Activated T-cell treated with anti-CD3 and anti-CD28 coated beads, Interleukin-2, amount 50 U/mL, for 72 hours (primary cell): ENCODE data around the gene DNAH8. TPM values are rescaled to one million over a fixed set of nuclear protein-coding genes. Genes with fewer than 3 reads are reported as not detected.
A peak's percentile ranks its signal among the peaks of the same experiment; 100 is the strongest.

Experiments
- ATAC-seq, 2 donors: fragments of 150-1000 bp; cut with Tn5 transposase; replicated peaks in 1 of 2; 2 replicates each; pipeline ENCODE4 v1.10.0; 2021; ENCODE audit warnings: moderate library complexity in 2 of 2, mild to moderate bottlenecking in 1 of 2
- DNase-seq, 2 donors: peaks; one replicate each; pipeline ENCODE4 v3.0.0; 2021 to 2022; ENCODE audit warnings: mixed read lengths in 1 of 2
- H3K27ac Mint-ChIP-seq: one replicate; pipeline ENCODE4 v1.8.0; 2022; ENCODE audit warnings: mild to moderate bottlenecking, moderate library complexity, mixed read lengths
- H3K27me3 Mint-ChIP-seq: one replicate; pipeline ENCODE4 v1.8.0; 2022; ENCODE audit warnings: low read depth, mixed read lengths
- H3K36me3 Mint-ChIP-seq, 2 donors: one replicate each; pipeline ENCODE4 v1.8.0; 2022; ENCODE audit warnings: mixed read lengths in 2 of 2, mild to moderate bottlenecking in 1 of 2; ENCODE audit not compliant: insufficient read depth in 2 of 2
- H3K4me1 Mint-ChIP-seq: one replicate; pipeline ENCODE4 v1.8.0; 2022; ENCODE audit warnings: low read depth, mixed read lengths
- H3K4me3 Mint-ChIP-seq, 2 donors: one replicate each; pipeline ENCODE4 v1.8.0; 2022; ENCODE audit warnings: mild to moderate bottlenecking in 2 of 2, mixed read lengths in 2 of 2, moderate library complexity in 2 of 2
- H3K9me3 Mint-ChIP-seq, 2 donors: one replicate each; pipeline ENCODE4 v1.8.0; 2022; ENCODE audit warnings: mixed read lengths in 2 of 2
- total RNA-seq, 2 donors: library from RNA; stranded (reverse); gene quantifications; one replicate each; pipeline ENCODE4 v1.2.3, GENCODE V29; 2022

Gene DNAH8
- total RNA-seq, 2 donors from 2014 or later = 0.02 to 0.41 TPM

- H3K9me3 Mint-ChIP-seq = no peaks in the 10 kb centered on the region
- peaks cover 5 to 11% of the 10 kb centered on the region in 2 donors for H3K36me3 Mint-ChIP-seq
- DNase-seq (no peak), ATAC-seq (no peak)
- no peak overlapping the region for H3K27ac Mint-ChIP-seq
- peaks cover 41% of the 10 kb centered on the region for H3K4me1 Mint-ChIP-seq
- peaks cover 32% of the 10 kb centered on the region for H3K27me3 Mint-ChIP-seq
- no peak overlapping the region for H3K4me3 Mint-ChIP-seq
Observed at GRCh38 chr6:38705924-38706323, 9.2 kb upstream of the DNAH8 start.

DNA sequence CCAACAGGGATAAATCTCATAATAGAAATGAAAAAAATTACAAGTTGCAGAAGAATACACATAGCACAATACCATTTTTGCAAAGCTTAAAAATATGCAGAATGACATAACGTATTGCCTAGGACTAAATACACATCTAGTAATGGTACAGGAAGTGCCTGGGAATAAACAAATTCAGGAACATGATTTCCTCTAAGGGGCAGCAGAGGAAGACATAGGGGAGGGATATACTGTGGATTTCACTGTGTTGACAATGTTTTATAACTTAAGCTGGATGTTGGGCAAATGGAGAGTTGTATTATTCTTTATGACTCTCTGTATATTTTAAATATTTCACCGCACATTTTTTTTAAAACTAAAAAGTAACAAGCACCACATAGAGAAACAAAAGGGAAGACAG lies 6.6 kb upstream of the DNAH8 start:
- Mint-ChIP-seq H3K27me3 (peaks cover 40% of the 10 kb centered on the region), H3K4me3 (no peak overlapping the region), H3K4me1 (peaks cover 30% of the 10 kb centered on the region), H3K27ac (no peak overlapping the region), H3K9me3 (no peaks in the 10 kb centered on the region), H3K36me3 (no peaks in the 10 kb centered on the region)
- DNase-seq (no peak), ATAC-seq (no peak)

DNA sequence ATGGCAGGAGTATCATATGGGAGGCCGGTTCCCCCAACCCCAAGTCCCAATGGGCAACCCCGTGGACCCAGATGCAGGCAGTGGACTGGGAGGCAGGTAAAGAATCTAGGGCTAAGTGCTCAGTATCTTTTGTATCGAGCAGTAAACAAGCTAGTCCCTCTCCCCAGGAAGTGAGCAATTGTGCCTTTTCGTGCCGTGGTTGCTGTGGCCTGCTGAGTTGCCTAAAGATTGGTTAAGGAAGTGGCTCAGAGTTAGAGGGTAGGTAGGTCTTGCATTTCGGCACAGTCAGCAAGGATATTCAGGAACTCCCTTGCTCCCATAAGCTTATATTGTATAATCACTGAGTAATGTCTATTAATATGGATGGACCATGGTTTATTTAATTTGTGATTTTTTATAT lies 1.3 kb upstream of the DNAH8 start:
- peak; percentile 77 to 83 for DNase-seq
- peak; percentile 82 to 93 for ATAC-seq
- H3K27ac Mint-ChIP-seq = peak overlapping the region; percentile 74
- H3K4me1 Mint-ChIP-seq = peaks cover 45% of the 10 kb centered on the region
- H3K27me3 Mint-ChIP-seq = peaks cover 45% of the 10 kb centered on the region
- H3K9me3 Mint-ChIP-seq = no peaks in the 10 kb centered on the region
- H3K4me3 Mint-ChIP-seq = peak overlapping the region; percentile 34 to 74
- peaks cover 0 to 2% of the 10 kb centered on the region in 2 donors for H3K36me3 Mint-ChIP-seq

DNA sequence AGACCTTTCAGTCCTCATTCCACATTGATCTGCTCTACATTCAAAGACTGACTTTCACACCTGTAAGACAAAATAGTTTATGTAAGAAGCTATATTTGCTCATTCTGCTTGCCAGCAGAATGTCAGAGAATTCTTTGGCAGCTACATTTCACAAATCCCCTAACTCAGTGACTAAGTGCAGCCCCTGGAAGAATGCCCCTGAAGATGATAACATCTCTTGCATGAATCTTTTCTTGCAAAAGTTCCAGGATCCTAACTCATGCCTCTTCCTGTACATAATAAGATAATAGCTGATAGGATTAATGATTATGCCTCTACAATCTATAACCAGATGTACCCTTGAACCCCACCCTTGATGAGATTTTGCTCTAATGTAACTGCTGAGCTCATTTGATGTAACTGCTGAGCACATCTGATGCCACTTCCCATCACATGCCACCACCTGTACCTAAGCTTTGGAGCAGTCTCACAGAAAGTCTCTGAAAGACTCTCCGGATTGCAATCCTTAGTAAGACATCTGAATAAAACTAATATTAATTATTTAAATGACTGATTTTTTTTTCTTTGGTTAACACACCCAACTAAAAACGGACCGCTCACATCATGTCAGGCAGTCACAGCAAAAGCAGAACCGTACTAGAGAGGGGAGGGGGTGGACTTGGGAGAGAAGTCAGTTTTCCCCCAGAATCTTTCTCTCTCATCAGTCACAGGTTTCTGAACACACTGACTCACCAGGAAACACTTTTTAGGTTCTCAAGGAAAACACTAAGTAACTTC lies 684 bp upstream of the DNAH8 start:
- Mint-ChIP-seq H3K4me3 (peak overlapping the region; percentile 34 to 74), H3K27me3 (peaks cover 45% of the 10 kb centered on the region), H3K36me3 (peaks cover 0 to 2% of the 10 kb centered on the region in 2 donors), H3K4me1 (peaks cover 43% of the 10 kb centered on the region), H3K27ac (peak overlapping the region; percentile 67), H3K9me3 (no peaks in the 10 kb centered on the region)
- no peak for DNase-seq
- peak; percentile 26 to 30 for ATAC-seq

- Mint-ChIP-seq H3K4me1 (peaks cover 27% of the 10 kb centered on the region), H3K4me3 (no peak overlapping the region), H3K27me3 (peaks cover 56% of the 10 kb centered on the region), H3K36me3 (peaks cover 4 to 5% of the 10 kb centered on the region in 2 donors), H3K9me3 (peaks cover 0 to 4% of the 10 kb centered on the region in 2 donors), H3K27ac (no peak overlapping the region)
- ATAC-seq (no peak), DNase-seq (no peak)
Observed at GRCh38 chr6:38716825-38717224, 1.7 kb downstream of the DNAH8 start.

DNA sequence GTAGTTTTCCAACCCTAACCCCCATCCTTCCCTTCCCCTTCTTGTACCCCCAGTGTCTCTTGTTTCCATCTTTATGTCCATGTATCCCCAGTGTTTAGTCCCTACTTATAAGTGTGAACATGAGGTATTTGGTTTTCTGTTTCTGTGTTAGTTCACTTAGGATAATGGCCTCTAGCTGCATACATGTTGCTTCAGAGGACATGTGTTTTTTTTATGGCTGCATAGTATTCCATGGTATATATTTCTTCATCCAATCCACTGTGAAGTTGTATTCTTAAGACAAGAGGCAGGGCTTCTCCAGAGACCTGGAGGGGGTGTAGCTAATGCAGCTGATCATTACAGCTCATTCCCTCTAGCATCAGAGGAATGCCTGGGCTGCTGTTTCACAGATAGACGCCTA lies 4.2 kb downstream of the DNAH8 start:
- Mint-ChIP-seq H3K4me1 (peaks cover 10% of the 10 kb centered on the region), H3K4me3 (no peak overlapping the region), H3K36me3 (peaks cover 4 to 5% of the 10 kb centered on the region in 2 donors), H3K27ac (no peak overlapping the region), H3K27me3 (peaks cover 57% of the 10 kb centered on the region), H3K9me3 (peaks cover 0 to 4% of the 10 kb centered on the region in 2 donors)
- ATAC-seq (no peak), DNase-seq (no peak)

DNA sequence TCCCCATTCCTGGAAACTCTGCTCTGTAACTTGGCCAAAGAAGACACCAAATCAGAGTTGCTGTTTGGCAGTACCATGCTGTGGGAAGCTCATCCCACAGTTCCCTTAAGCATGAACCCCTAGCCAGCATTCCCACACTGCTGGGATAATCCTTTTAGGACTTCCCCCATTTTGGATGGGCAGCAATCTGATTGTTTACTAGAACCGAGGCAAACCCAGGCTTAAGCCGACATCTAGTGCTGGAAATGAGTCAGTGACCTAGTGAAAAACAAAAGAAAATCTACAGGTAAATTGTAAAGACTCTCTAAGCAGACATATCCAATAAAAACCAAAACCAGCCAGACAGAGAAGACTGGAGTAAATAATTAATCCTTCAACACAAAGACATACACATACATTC lies 5.2 kb downstream of the DNAH8 start:
- Mint-ChIP-seq H3K27me3 (peaks cover 57% of the 10 kb centered on the region), H3K4me3 (no peak overlapping the region), H3K27ac (no peak overlapping the region), H3K36me3 (peaks cover 4 to 5% of the 10 kb centered on the region in 2 donors), H3K4me1 (peaks cover 9% of the 10 kb centered on the region), H3K9me3 (peaks cover 0 to 4% of the 10 kb centered on the region in 2 donors)
- ATAC-seq (no peak), DNase-seq (no peak)

GRCh38 chr6:38722038-38722437 lies 6.9 kb downstream of the DNAH8 start:
- peaks cover 16% of the 10 kb centered on the region for H3K4me1 Mint-ChIP-seq
- ATAC-seq = no peak
- peaks cover 53% of the 10 kb centered on the region for H3K27me3 Mint-ChIP-seq
- H3K36me3 Mint-ChIP-seq = peaks cover 3 to 4% of the 10 kb centered on the region in 2 donors
- peaks cover 0 to 4% of the 10 kb centered on the region in 2 donors for H3K9me3 Mint-ChIP-seq
- H3K27ac Mint-ChIP-seq = no peak overlapping the region
- no peak for DNase-seq
- H3K4me3 Mint-ChIP-seq = no peak overlapping the region

DNA sequence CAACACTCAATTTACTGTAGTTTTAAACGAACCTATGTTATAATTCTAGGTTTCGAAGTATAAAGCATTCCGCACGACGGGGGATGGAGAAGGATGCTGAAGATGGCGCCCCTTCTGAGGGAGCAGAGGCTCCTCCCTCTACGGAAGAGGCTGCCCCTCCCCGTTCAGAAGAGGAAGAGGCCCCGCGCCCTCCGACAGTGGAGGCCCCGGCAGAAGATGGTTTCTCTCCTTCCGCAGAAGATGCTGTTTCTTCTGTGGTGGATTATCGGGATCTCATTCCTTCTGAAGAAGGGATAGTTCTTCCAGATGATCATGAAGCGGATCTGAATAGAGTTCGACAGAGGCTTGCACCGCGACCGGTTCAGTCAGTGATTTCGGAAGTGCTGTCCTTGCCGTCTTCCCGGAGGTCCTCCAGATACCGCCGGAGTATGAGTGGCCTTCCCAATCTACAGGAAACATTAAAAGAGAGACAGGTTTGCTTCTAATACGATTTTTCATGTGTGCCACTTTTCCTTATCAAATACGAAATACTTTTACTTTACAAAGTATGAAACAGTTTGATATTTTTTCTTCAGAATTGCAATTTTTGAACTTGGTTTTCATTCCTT lies 7.7 kb downstream of the DNAH8 start:
- peaks cover 3 to 4% of the 10 kb centered on the region in 2 donors for H3K36me3 Mint-ChIP-seq
- DNase-seq (no peak), ATAC-seq (no peak)
- H3K4me3 Mint-ChIP-seq = no peak overlapping the region
- no peak overlapping the region for H3K27ac Mint-ChIP-seq
- peaks cover 16% of the 10 kb centered on the region for H3K4me1 Mint-ChIP-seq
- H3K9me3 Mint-ChIP-seq = peaks cover 0 to 4% of the 10 kb centered on the region in 2 donors
- peaks cover 46% of the 10 kb centered on the region for H3K27me3 Mint-ChIP-seq

- peaks cover 3 to 4% of the 10 kb centered on the region in 2 donors for H3K36me3 Mint-ChIP-seq
- peaks cover 43% of the 10 kb centered on the region for H3K27me3 Mint-ChIP-seq
- no peak for ATAC-seq
- H3K27ac Mint-ChIP-seq = no peak overlapping the region
- no peak overlapping the region for H3K4me3 Mint-ChIP-seq
- H3K9me3 Mint-ChIP-seq = peaks cover 0 to 4% of the 10 kb centered on the region in 2 donors
- DNase-seq = no peak
- H3K4me1 Mint-ChIP-seq = peaks cover 16% of the 10 kb centered on the region
Observed at GRCh38 chr6:38723783-38724182, 8.7 kb downstream of the DNAH8 start.

- Mint-ChIP-seq H3K27ac (no peak overlapping the region), H3K4me3 (no peak overlapping the region), H3K9me3 (peaks cover 0 to 4% of the 10 kb centered on the region in 2 donors), H3K27me3 (peaks cover 38% of the 10 kb centered on the region), H3K36me3 (peaks cover 3 to 4% of the 10 kb centered on the region in 2 donors), H3K4me1 (peaks cover 16% of the 10 kb centered on the region)
- ATAC-seq (peak in 1 of 2 donors; percentile 48), DNase-seq (no peak)
Observed at GRCh38 chr6:38724343-38724742, 9.2 kb downstream of the DNAH8 start.

- peaks cover 30% of the 10 kb centered on the region for H3K27me3 Mint-ChIP-seq
- no peak overlapping the region for H3K27ac Mint-ChIP-seq
- H3K4me3 Mint-ChIP-seq = peak overlapping the region; percentile 6 to 20
- peaks cover under 1 to 3% of the 10 kb centered on the region in 2 donors for H3K36me3 Mint-ChIP-seq
- DNase-seq = peak in 1 of 2 donors; percentile 24
- peaks cover 16% of the 10 kb centered on the region for H3K4me1 Mint-ChIP-seq
- peak; percentile 81 to 88 for ATAC-seq
- peaks cover 0 to 3% of the 10 kb centered on the region in 2 donors for H3K9me3 Mint-ChIP-seq
Observed at GRCh38 chr6:38725414-38726183, 10.5 kb downstream of the DNAH8 start.

DNA sequence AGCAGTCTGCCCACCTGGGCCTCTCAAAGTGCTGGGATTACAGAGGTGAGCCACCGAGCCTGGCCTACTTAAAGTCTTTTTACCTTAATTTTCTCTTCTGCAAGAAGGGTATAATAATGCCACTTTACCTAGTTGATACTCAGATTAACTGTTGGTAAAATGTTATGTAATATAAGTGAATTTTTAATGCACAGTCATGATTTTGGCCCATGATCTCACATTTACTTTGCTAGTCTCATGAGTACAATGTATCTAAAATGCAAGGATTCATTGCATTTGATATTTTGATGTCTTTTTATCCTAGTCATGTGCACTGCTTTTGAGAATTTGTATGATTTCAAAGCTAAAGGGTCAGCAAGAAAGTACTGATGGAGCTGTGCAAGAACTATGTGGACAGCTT lies 13.1 kb downstream of the DNAH8 start:
- Mint-ChIP-seq H3K4me3 (no peak overlapping the region), H3K36me3 (no peaks in the 10 kb centered on the region), H3K27me3 (peaks cover 23% of the 10 kb centered on the region), H3K27ac (no peak overlapping the region), H3K4me1 (peaks cover 16% of the 10 kb centered on the region), H3K9me3 (no peaks in the 10 kb centered on the region)
- DNase-seq (no peak), ATAC-seq (no peak)
